Activated CD4-positive, alpha-beta T cell treated with anti-CD3 and anti-CD28 coated beads, Interleukin-2, Interleukin-4, amounts not matched to agents 100 ng/mL and 50 ng/mL, durations not matched to agents 16 hours and 8 hours (primary cell): ENCODE data around the gene GNG12.
"Not testable (repeated sequence)": the region's sequence is repeated elsewhere in the genome, so short reads cannot be mapped to it uniquely, and the experiment has no call there.

Experiments used
- DNase-seq: peaks from one replicate; pipeline ENCODE4 v3.0.0-alpha.2; 2020; ENCODE audit warnings: low spot score

GNG12 gene

GRCh38 chr1:67732750-67733151 is 100.5 kb downstream of the GNG12 start:
- DNase-seq: no peak

- DNase-seq: no peak
Measured at GRCh38 chr1:67731322-67731721, 101.9 kb downstream of the GNG12 start.

GRCh38 chr1:67730312-67730711 is 103.0 kb downstream of the GNG12 start:
- not testable (repeated sequence) for DNase-seq

GRCh38 chr1:67729872-67730271 is 103.4 kb downstream of the GNG12 start:
- DNase-seq: peak; percentile 17

GRCh38 chr1:67726224-67726623 is 107.0 kb downstream of the GNG12 start:
- peak; percentile 9 for DNase-seq

GRCh38 chr1:67724928-67725560 is 108.2 kb downstream of the GNG12 start:
- no peak for DNase-seq

- peak; percentile 38 for DNase-seq
Measured at GRCh38 chr1:67723620-67724019, 109.6 kb downstream of the GNG12 start.

GRCh38 chr1:67723126-67723525 is 110.1 kb downstream of the GNG12 start:
- DNase-seq: no peak

- no peak for DNase-seq
Measured at GRCh38 chr1:67722292-67722944, 110.8 kb downstream of the GNG12 start.

- DNase-seq: no peak
Measured at GRCh38 chr1:67721650-67722291, 111.5 kb downstream of the GNG12 start.

GRCh38 chr1:67721112-67721511 is 112.2 kb downstream of the GNG12 start:
- DNase-seq: no peak

GRCh38 chr1:67719329-67720196 is 113.7 kb downstream of the GNG12 start:
- no peak for DNase-seq

- no peak for DNase-seq
Measured at GRCh38 chr1:67717876-67718275, 115.4 kb downstream of the GNG12 start.

GRCh38 chr1:67716800-67717199 is 116.5 kb downstream of the GNG12 start:
- no peak for DNase-seq

GRCh38 chr1:67715819-67716218 is 117.4 kb downstream of the GNG12 start:
- DNase-seq: no peak

GRCh38 chr1:67713057-67713846 is 120.0 kb downstream of the GNG12 start:
- no peak for DNase-seq

- DNase-seq: no peak
Measured at GRCh38 chr1:67711855-67712212, 121.4 kb downstream of the GNG12 start.

- no peak for DNase-seq
Measured at GRCh38 chr1:67711158-67711854, 122.0 kb downstream of the GNG12 start.

GRCh38 chr1:67710417-67710816 is 122.8 kb downstream of the GNG12 start:
- no peak for DNase-seq

GRCh38 chr1:67708606-67709005 is 124.7 kb downstream of the GNG12 start:
- no peak for DNase-seq
